ENCODE measurements around the gene BARHL2.

The BARHL2 gene

DNA sequence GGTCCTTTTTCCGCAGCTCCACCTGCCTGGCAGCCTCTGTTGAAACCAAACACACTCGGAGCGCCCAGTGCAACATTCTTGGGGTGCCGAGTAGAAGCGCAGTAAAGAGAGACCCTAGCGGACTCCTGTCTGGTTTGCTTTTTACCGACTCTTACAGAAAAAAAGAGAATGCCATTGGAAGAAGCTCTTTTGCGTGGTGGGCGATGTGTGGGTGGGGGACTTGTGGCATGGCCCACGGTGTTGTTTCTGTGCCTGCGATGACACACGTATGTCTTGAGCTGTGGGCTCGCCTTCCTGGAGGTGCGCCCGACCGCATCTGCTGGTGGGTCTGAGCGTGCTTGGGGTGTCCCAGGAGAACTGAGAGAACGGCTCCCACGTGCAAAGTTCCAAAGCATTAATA is 7.3 kb upstream of the BARHL2 start:
- H3K27ac ChIP-seq: no peak overlapping the region
- TF ChIP-seq CTCF (conservative IDR thresholded peaks at IDR 0.05): no peak

GRCh38 chr1:90723590-90724108 is 6.5 kb upstream of the BARHL2 start:
- H3K27ac ChIP-seq: no peak overlapping the region
- 0 out of 2 replicates have a peak, but pooled peaks have one; percentile 6 for TF ChIP-seq CTCF (conservative IDR thresholded peaks at IDR 0.05)

DNA sequence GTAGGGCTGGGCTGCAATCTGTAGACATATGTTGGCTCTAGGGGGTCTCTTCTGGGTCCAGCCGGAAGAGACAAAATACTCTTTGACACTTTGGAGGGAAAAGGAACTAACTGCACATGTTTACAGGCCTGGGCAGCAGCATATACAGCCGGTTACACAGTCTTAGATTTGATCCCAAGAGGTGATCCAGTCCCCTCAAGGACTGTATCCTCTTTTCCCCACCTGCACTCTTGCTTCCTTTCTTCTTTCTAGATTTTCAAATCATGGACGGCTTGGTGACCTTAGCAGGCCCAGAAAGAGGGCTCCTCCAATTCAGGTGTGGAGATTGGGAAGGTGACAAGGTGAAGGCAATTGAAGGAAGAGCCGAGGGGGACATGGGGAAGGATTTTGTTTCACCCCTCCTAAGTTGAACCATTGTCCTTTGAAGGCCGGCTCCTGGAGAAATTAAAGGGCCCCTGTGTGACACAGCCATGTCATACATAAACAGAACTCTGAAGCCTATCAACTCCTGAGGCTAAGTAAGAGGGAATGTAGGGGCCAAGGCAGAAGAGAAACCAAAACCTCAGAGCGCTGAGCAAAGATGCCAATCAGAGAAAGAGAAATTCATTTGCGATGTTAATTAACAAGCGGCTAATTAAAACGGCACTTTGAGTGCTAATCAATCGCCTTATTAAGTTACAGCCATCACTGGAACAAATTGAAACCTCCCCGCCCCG is 5.9 kb upstream of the BARHL2 start:
- no peak overlapping the region for H3K27ac ChIP-seq
- no peak for TF ChIP-seq CTCF (conservative IDR thresholded peaks at IDR 0.05)

- TF ChIP-seq CTCF (conservative IDR thresholded peaks at IDR 0.05): peak; percentile 97
- peak overlapping the region; percentile 40 for H3K27ac ChIP-seq
These were observed 4.4 kb upstream of the BARHL2 start for GRCh38 chr1:90721210-90722194.

DNA sequence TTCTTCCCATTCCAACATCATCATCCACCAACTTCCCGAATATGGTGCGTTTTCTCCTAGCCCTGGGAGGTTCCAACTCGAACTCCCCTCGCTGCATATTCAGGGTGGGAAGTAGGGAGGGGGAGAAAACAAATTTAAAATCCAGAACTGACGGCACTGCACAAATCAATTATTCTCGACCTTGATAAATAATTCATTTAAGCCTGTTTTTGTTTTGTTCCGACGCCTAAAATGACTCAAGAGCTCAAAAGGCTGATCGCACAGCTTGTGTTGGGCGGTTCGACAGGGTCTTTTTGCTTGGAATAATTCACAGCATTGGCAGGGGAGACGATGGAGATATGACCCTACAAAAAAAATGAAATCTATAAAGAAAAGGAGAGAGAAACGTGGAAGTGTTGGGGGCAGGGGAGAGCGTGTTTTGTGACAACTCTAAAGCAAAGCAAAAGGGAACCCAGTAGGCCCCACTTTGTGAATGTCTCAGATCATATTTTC is 3.1 kb upstream of the BARHL2 start:
- no peak for TF ChIP-seq CTCF (conservative IDR thresholded peaks at IDR 0.05)

DNA sequence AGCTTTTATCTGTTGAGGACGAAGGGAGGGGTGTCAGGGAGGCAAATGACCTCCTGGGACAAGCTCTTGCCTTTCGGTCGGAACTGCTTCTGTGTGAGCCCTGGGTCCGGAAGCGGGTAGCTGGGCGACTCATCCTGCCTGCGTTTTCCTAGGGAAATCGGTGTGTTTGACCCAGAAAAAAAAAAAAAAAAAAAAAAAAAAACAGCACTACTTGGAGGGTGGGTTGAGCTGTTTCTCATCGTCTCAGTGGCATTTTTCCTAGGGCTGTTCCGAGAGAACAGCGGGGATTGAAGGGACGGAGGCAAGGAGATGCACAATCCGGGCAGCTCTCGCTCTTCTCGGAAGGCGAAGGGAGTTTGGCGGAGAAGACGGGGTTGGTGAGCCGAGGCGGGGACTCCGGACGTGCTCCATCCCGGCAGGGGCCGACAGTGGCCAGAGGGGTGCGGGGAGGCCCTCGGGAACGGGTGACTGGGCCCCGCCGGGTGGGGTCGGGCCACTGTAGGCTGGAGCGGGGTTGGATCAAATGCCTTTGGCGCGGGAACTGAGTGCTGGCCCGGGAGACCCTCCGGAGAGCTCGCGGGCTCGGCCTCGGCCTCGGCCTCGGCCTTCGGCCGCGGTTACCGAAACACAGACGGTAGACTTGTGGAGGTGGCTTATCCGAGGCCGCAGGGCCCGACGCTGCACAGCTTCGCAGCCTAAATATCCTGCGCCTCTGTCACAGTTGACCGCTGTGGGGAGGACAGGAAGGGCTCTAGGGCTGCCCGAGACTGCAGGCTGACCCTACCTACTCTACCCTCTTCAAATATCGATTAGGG is 2.4 kb upstream of the BARHL2 start:
- no peak for TF ChIP-seq CTCF (conservative IDR thresholded peaks at IDR 0.05)
- H3K27ac ChIP-seq: no peak overlapping the region

More for the DNA sequence above, 3.1 kb upstream of the BARHL2 start:
- no peak overlapping the region for H3K27ac ChIP-seq
